GM12891 (cell line): ENCODE measurements around the gene SPIN1.
A peak's percentile ranks its signal among the peaks of the same experiment; 100 is the strongest.

Experiments
- DNase-seq: peaks from one replicate; pipeline ENCODE4 v3.0.0; 2011; ENCODE audit warnings: low spot score; ENCODE audit not compliant: insufficient read length
- FAIRE-seq: peaks from 2 replicates; lab custom pipeline; 2011; peaks lifted over from hg19 to GRCh38; lab: Jason Lieb, UNC
- PAX5 ChIP-seq: IDR thresholded peaks from 2 replicates; pipeline ENCODE4 v1.6.1; 2011; ENCODE audit warnings: low read length, moderate library complexity, mild to moderate bottlenecking; ENCODE audit not compliant: insufficient read depth, severe bottlenecking
- POLR2A ChIP-seq: IDR thresholded peaks from 2 replicates; pipeline ENCODE4 v1.6.1; 2011; ENCODE audit warnings: low read depth, low read length, control low read depth
- POLR2AphosphoS5 ChIP-seq: IDR thresholded peaks from 2 replicates; pipeline ENCODE4 v1.6.1; 2011; ENCODE audit warnings: low read depth, low read length, control low read depth
- POU2F2 ChIP-seq: IDR thresholded peaks from 2 replicates; pipeline ENCODE4 v1.6.1; 2011; ENCODE audit warnings: low read depth, mild to moderate bottlenecking, control low read depth, low read length, moderate library complexity
- SPI1 ChIP-seq: IDR thresholded peaks from 2 replicates; pipeline ENCODE4 v1.6.1; 2011; ENCODE audit warnings: low read depth, low read length, control low read depth
- TAF1 ChIP-seq: IDR thresholded peaks from 2 replicates; pipeline ENCODE4 v1.6.1; 2011; ENCODE audit warnings: low read depth, low read length, control low read depth

The SPIN1 gene

GRCh38 chr9:88503845-88504764 lies 115.9 kb downstream of the SPIN1 start:
- TF ChIP-seq POU2F2: no peak
- DNase-seq (no peak), FAIRE-seq (peak; percentile 74)

DNA sequence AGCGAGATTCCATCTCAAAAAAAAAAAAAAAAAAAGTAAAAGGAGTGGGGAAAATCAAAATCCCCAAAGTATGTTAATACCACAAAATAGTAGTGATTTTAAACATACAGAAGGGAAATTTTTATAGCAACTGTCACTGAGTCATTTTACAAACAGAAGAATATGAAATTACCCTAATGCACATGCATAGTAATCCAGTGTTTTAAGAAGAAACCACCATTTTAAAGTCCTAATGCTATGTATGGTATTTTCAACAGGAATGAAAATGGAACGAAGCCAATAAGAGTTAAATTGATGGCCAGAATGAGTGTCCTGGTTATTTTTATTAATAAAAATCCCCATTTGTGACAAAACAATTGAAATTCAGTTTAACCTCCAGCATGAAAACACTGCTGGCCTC lies 120.1 kb downstream of the SPIN1 start:
- FAIRE-seq (no peak), DNase-seq (no peak)
- TF ChIP-seq POLR2AphosphoS5 (no peak), PAX5 (no peak), POLR2A (no peak), SPI1 (no peak)

- no peak for DNase-seq
- FAIRE-seq: no peak
- no peak for TF ChIP-seq TAF1
- no peak for TF ChIP-seq POU2F2
- no peak for TF ChIP-seq SPI1
- TF ChIP-seq PAX5: no peak
- TF ChIP-seq POLR2AphosphoS5: no peak
- no peak for TF ChIP-seq POLR2A
Measured at GRCh38 chr9:88511906-88512305, 123.7 kb downstream of the SPIN1 start.

- FAIRE-seq (no peak), DNase-seq (no peak)
- TF ChIP-seq SPI1 (no peak), POLR2A (no peak), POU2F2 (no peak), TAF1 (no peak), PAX5 (no peak), POLR2AphosphoS5 (no peak)
Measured at GRCh38 chr9:88514247-88514646, 126.0 kb downstream of the SPIN1 start.

DNA sequence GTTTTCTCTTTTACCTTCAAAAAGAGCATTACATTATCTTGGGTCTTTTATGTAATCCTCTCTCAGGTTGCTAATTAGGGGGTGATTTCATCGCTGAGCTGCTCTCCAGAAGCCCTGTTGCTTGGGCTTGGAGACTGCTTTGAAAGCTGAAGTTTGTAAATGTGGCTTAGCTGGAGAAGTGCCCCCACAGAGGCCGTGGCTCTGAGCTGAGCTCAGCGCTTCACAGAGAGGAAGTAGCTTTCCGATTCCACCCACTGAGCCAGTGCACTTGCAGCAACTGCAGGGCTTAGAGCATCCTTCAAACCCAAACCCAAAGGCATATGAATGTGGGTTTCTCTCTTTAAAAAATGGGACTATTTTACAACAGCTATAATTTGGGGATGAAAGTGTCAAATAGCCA lies 133.1 kb downstream of the SPIN1 start:
- FAIRE-seq: no peak
- TF ChIP-seq POLR2A (no peak), POU2F2 (no peak), SPI1 (no peak), TAF1 (no peak), PAX5 (no peak), POLR2AphosphoS5 (no peak)
- no peak for DNase-seq

DNA sequence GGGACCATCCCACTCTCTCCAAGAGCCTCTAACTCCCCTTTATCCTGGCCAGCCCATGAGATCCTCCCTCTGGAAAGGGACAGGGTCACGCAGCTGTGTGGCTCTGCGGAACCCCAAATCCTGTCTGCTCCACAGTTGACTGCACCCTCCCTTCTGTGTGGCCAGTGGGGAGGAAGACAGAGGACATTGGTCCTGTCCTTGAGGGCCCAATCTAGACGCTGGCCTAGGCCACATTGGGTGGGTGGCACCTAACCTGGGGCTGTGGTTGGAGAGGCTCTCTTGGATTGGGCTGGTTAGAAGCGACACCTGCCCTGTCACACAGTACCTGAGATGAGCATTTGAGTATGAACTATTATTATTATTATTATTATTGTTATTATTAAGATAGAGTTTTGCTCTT lies 134.1 kb downstream of the SPIN1 start:
- TF ChIP-seq PAX5: no peak
- TF ChIP-seq TAF1: no peak
- no peak for TF ChIP-seq POLR2A
- no peak for FAIRE-seq

DNA sequence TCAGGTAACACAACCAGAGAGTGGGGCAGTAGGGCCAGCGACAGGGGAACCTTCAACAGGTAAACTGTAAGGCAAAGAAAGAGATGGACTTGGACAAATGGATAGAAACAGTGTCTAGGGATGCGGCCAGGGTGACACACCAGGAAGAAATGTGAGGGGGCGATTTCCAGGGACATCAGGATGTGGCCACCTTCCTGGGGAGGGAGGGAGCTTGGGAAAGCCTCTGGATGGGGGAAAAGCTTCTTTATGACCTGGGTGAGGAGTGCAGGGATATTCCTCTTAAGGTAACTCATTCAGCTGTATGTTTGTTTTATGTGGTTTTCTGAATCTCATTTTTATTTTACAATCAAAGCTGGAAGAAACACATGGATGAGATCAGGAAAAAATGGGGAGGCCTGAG lies 134.8 kb downstream of the SPIN1 start:
- DNase-seq: no peak
- no peak for TF ChIP-seq SPI1
- no peak for TF ChIP-seq POU2F2
- TF ChIP-seq POLR2A: no peak
- TF ChIP-seq TAF1: no peak
- FAIRE-seq: no peak

More for the DNA sequence above, 134.1 kb downstream of the SPIN1 start:
- DNase-seq: no peak

GRCh38 chr9:88524911-88525310 lies 136.7 kb downstream of the SPIN1 start:
- TF ChIP-seq SPI1: no peak
- no peak for TF ChIP-seq POLR2A
- no peak for TF ChIP-seq PAX5
- no peak for TF ChIP-seq POU2F2
- no peak for TF ChIP-seq POLR2AphosphoS5
- TF ChIP-seq TAF1: no peak
- DNase-seq (no peak), FAIRE-seq (no peak)

DNA sequence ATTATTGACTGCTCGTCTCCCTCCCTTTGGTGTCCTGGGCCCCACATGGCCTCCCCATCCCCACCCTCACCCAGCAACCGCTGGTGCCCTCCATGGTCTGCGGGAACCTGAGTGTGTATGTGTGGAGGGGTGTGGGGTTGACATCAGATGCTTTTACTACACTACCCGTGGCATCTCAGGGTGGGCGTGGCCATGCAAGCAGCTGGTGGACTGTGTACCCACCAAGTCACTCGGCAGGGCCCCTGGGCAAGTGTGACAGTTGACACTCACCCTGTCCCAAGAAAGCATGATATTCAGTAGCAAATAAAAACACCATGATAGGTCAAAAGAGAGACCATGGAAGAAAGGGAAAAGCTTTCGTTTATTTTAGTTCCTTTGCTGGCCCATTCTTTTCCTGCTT lies 139.4 kb downstream of the SPIN1 start:
- DNase-seq: no peak
- TF ChIP-seq POU2F2: no peak
- TF ChIP-seq TAF1: no peak
- TF ChIP-seq POLR2A: no peak
- no peak for TF ChIP-seq POLR2AphosphoS5
- TF ChIP-seq SPI1: no peak
- no peak for TF ChIP-seq PAX5
- no peak for FAIRE-seq
